Left kidney (tissue), 2 donors: ENCODE measurements around the gene AGAP2. TPM values are rescaled to one million over a fixed set of nuclear protein-coding genes. Genes with fewer than 3 reads are reported as not detected.
A peak's percentile ranks its signal among the peaks of the same experiment; 100 is the strongest.
"Not testable (repeated sequence)": the region's sequence is repeated elsewhere in the genome, so short reads cannot be mapped to it uniquely, and the experiment has no call there.

Experiments used
- DNase-seq: peaks from one replicate; pipeline ENCODE4 v3.0.0-alpha.2; 2013
- polyA plus RNA-seq: library from polyadenylated mRNA; unstranded; fragments of 120-200 nt; gene quantifications from one replicate; pipeline ENCODE4 v1.2.1, GENCODE V29; 2013; ENCODE audit not compliant: insufficient read length

AGAP2 gene
- polyA plus RNA-seq, 1 donor, result 1.2 TPM

DNA sequence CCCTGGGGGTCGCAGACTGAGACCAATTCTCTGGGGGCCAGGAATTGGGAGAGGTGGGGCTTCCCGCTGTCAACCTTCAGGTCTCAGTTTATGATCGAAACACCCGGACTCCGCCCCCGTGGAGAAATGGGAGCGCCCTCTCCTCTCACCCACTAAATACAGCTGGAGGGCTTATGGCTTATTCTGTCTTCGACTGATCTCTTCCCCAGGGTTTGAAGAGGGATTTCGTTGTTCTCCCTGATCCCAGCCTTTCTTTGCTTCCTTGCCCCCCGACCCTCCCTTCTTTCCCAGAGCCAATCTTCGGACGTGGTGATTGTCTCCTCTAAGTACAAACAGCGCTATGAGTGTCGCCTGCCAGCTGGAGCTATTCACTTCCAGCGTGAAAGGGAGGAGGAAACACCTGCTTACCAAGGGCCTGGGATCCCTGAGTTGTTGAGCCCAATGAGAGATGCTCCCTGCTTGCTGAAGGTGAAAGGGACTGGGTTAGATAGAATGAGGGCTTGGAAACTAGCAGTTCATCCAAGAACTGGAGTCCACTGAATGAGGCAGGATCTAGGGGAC lies 44.0 kb downstream of the AGAP2 start:
- no peak for DNase-seq

DNA sequence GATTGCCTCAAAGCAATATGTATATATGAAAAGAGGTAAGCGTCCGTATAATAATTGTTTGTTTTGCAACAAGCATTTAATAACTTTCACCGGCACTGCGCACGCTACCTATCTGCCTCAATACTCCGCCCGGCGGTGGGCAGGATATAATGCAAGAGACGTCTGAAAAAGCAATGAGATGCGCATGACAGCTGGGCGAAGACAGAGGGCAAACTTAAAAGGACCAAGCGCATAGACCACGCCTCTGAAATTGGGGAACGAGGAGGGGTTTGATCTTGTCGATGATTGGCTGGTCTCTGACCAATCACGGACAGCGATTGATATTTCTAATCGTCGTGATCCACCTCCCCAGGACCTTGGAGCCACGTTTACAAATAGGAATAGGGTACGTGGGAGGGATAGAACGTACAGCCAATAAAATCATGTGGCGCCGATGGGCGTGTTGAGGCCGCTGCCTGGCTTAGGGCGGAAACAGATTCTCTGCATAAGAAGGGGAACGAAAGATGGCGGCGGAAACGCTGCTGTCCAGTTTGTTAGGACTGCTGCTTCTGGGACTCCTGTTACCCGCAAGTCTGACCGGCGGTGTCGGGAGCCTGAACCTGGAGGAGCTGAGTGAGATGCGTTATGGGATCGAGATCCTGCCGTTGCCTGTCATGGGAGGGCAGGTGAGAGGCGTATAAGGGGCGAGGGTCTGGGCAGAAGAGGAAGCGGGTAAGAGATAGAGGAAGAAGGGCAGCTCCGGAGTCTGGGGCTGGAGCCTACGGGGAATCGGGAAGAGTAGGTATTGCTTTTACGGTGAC lies 44.7 kb downstream of the AGAP2 start, which contains the start of gene OS9:
Gene OS9 (plus strand): TSS at position 474 of the 800 bp plus-strand sequence. CDS start 30 bp downstream, at position 504.
- peak; percentile 99 for DNase-seq

DNA sequence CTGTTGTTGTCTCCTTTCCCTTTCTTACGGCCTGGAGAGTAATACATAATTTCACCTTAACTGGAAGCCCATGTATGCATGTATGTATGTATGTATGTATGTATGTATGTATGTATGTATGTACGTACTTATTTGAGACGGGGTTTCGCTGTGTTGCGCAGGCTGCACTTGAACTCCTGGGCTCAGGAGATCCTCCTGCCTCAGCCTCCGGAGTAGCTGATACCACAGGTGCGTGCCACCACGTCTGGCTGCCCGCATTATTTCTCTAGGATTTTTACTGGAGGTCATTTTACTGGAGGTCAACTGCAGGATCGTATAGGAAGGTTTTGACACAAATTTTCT lies 45.3 kb downstream of the AGAP2 start:
- DNase-seq, result no peak

DNA sequence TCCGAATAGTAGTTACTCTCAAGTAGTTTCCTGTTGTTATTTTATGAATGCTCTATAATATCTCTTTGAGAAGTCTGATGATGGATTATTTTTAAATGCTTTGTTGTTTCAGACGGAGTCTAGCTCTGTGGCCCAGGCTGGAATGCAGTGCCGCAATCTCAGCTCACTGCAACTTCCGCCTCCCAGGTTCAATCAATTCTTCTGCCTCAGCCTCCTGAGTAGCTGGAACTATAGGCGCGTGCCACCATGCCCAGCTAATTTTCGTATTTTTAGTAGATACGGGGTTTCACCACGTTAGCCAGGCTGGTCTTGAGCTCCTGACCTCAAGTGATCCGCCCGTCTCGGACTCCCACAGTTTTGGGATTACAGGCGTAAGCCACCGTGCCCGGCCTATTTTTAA lies 46.0 kb downstream of the AGAP2 start:
- no peak for DNase-seq

- DNase-seq, result no peak
Measured at GRCh38 chr12:57688931-57689330, 49.6 kb downstream of the AGAP2 start.

- no peak for DNase-seq
Measured at GRCh38 chr12:57687862-57688261, 50.7 kb downstream of the AGAP2 start.

DNA sequence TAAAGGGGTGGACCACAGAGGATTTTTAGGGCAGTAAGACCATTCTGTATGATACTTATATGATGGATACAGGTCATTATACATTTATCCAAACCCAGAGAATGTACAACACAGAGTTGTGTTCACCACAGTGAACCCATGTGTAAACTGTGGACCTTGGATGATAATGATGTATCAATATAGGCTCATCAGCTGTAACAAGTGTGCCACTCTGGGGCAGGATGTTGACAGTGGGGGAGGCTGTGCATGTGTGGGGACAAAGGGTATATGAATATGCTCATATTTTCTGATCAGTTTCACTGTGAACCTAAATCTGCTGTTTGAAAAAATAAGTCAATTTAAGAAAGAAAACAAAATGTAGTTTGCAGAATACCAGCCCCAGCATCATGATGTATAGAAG lies 58.8 kb downstream of the AGAP2 start:
- DNase-seq, result no peak

GRCh38 chr12:57677947-57678346 lies 60.6 kb downstream of the AGAP2 start:
- not testable (repeated sequence) for DNase-seq

DNA sequence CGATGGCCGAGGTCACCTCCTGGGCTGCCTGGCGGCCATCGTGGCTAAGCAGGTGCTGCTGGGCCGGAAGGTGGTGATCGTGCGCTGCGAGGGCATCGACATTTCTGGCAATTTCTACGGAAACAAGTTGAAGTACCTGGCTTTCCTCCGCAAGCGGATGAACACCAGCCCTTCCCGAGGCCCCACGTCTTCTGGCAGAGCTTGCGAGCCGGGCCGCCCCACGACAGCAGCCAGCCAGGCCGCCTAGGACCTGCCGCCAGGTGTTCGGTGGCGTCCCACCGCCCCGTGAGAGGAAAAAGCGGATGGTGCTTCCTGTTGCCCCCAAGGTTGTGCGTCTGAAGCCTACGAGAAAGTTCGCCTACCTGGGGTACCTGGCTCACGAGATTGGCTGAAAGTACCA lies 63.9 kb downstream of the AGAP2 start:
- DNase-seq, result no peak

Other genes with a start within 250 kb of the AGAP2 start
- 25.4 TPM for gene DDIT3, start 218.2 kb downstream of the AGAP2 start, polyA plus RNA-seq
- 73.5 TPM for gene MBD6, start 215.9 kb downstream of the AGAP2 start, polyA plus RNA-seq
- 171 TPM for gene DCTN2, start 191.6 kb downstream of the AGAP2 start, polyA plus RNA-seq
- 0.42 TPM for gene KIF5A, start 188.7 kb downstream of the AGAP2 start, polyA plus RNA-seq
- gene PIP4K2C, start 147.6 kb downstream of the AGAP2 start, polyA plus RNA-seq, result 43.4 TPM
- 65.0 TPM for gene DTX3, start 133.9 kb downstream of the AGAP2 start, polyA plus RNA-seq
- 30.5 TPM for gene ARHGEF25, start 127.3 kb downstream of the AGAP2 start, polyA plus RNA-seq
- 0.80 TPM for gene B4GALNT1, start 105.5 kb downstream of the AGAP2 start, polyA plus RNA-seq
- 212 TPM for gene OS9, start 44.6 kb downstream of the AGAP2 start, polyA plus RNA-seq
- gene TSPAN31, start 6.3 kb upstream of the AGAP2 start, polyA plus RNA-seq, result 103 TPM
- gene CDK4, start 13.6 kb upstream of the AGAP2 start, polyA plus RNA-seq, result 226 TPM
- 20.0 TPM for gene MARCHF9, start 16.4 kb upstream of the AGAP2 start, polyA plus RNA-seq
- gene CYP27B1, start 28.3 kb upstream of the AGAP2 start, polyA plus RNA-seq, result 2.0 TPM
- gene METTL1, start 33.4 kb upstream of the AGAP2 start, polyA plus RNA-seq, result 35.6 TPM
- gene EEF1AKMT3, start 33.9 kb upstream of the AGAP2 start, polyA plus RNA-seq, result 13.2 TPM
- 46.3 TPM for gene TSFM, start 44.0 kb upstream of the AGAP2 start, polyA plus RNA-seq
- gene AVIL, start 80.0 kb upstream of the AGAP2 start, polyA plus RNA-seq, result 21.7 TPM
- gene CTDSP2, start 108.0 kb upstream of the AGAP2 start, polyA plus RNA-seq, result 251 TPM
- 11.0 TPM for gene ATP23, start 202.8 kb upstream of the AGAP2 start, polyA plus RNA-seq